Glutamatergic neuron (in vitro differentiated cells): ENCODE data around the gene SEC14L1. TPM values are rescaled to one million over a fixed set of nuclear protein-coding genes. Genes with fewer than 3 reads are reported as not detected.

ENCODE experiments used
- DNase-seq: peaks from one replicate; pipeline ENCODE4 v3.0.0; 2022
- H3K27ac Mint-ChIP-seq: one replicate; pipeline ENCODE4 v1.8.0; 2020; ENCODE audit warnings: mild to moderate bottlenecking, mixed read lengths, inconsistent platforms; ENCODE audit not compliant: unreplicated experiment
- H3K27me3 Mint-ChIP-seq: one replicate; pipeline ENCODE4 v1.8.0; 2020; ENCODE audit warnings: mild to moderate bottlenecking, moderate library complexity, mixed read lengths, inconsistent platforms; ENCODE audit not compliant: unreplicated experiment
- H3K36me3 Mint-ChIP-seq: one replicate; pipeline ENCODE4 v1.8.0; 2020; ENCODE audit warnings: mild to moderate bottlenecking, mixed read lengths, inconsistent platforms; ENCODE audit not compliant: unreplicated experiment
- H3K4me1 Mint-ChIP-seq: one replicate; pipeline ENCODE4 v1.8.0; 2020; ENCODE audit warnings: mild to moderate bottlenecking, low read depth, mixed read lengths, inconsistent platforms; ENCODE audit not compliant: unreplicated experiment
- H3K4me3 Mint-ChIP-seq: one replicate; pipeline ENCODE4 v1.8.0; 2020; ENCODE audit warnings: mild to moderate bottlenecking, mixed read lengths, inconsistent platforms; ENCODE audit not compliant: unreplicated experiment
- H3K9me3 Mint-ChIP-seq: one replicate; pipeline ENCODE4 v1.8.0; 2020; ENCODE audit warnings: mild to moderate bottlenecking, moderate library complexity, mixed read lengths, inconsistent platforms; ENCODE audit not compliant: unreplicated experiment
- total RNA-seq: library from RNA; stranded (reverse); fragmentation: NEBNext Ultra II Directional; extraction: Animal tissue kit (Norgen Biotek cat#: 25700); gene quantifications from one replicate; pipeline ENCODE4 v1.2.1, GENCODE V29; 2021; ENCODE audit not compliant: unreplicated experiment
- TF ChIP-seq, protein P1 (sequence below): fragments of 200-600 bp; sonication (generic); IDR thresholded peaks from one replicate; pipeline ENCODE4 v1.5.0; 2021; ENCODE audit not compliant: partially characterized antibody, unreplicated experiment

Gene SEC14L1
- total RNA-seq, 1 donor from 2014 or later = 104 TPM

GRCh38 chr17:77210946-77211541 lies 70.3 kb downstream of the SEC14L1 start:
- DNase-seq = no peak
- Mint-ChIP-seq H3K9me3 (peaks cover 2% of the 10 kb centered on the region), H3K36me3 (peaks cover 17% of the 10 kb centered on the region), H3K27me3 (peaks cover 5% of the 10 kb centered on the region), H3K4me1 (peaks cover 4% of the 10 kb centered on the region), H3K4me3 (no peak overlapping the region), H3K27ac (no peak overlapping the region)
- TF ChIP-seq, protein P1, sequence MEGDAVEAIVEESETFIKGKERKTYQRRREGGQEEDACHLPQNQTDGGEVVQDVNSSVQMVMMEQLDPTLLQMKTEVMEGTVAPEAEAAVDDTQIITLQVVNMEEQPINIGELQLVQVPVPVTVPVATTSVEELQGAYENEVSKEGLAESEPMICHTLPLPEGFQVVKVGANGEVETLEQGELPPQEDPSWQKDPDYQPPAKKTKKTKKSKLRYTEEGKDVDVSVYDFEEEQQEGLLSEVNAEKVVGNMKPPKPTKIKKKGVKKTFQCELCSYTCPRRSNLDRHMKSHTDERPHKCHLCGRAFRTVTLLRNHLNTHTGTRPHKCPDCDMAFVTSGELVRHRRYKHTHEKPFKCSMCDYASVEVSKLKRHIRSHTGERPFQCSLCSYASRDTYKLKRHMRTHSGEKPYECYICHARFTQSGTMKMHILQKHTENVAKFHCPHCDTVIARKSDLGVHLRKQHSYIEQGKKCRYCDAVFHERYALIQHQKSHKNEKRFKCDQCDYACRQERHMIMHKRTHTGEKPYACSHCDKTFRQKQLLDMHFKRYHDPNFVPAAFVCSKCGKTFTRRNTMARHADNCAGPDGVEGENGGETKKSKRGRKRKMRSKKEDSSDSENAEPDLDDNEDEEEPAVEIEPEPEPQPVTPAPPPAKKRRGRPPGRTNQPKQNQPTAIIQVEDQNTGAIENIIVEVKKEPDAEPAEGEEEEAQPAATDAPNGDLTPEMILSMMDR = no peak

DNA sequence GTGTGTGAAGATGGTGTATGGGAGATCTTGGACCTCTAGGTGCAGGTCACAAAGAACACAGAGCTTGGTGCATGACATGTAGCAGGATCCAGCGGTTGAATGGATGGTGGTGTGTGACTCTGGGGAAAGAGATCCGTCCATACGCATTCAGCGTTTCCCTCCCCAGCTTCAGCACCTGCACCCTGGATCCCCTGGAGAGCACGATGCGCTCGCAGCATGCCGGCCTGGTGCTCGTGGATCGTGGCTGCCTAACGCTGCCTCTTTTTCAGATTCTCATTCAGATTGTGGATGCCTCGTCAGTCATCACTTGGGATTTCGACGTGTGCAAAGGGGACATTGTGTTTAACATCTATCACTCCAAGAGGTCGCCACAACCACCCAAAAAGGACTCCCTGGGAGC lies 70.9 kb downstream of the SEC14L1 start:
- H3K27ac Mint-ChIP-seq = no peak overlapping the region
- H3K36me3 Mint-ChIP-seq = peaks cover 21% of the 10 kb centered on the region
- H3K27me3 Mint-ChIP-seq = peaks cover 5% of the 10 kb centered on the region
- H3K9me3 Mint-ChIP-seq = peaks cover 2% of the 10 kb centered on the region
- H3K4me1 Mint-ChIP-seq = peaks cover 4% of the 10 kb centered on the region
- no peak for DNase-seq
- no peak overlapping the region for H3K4me3 Mint-ChIP-seq
- TF ChIP-seq, protein P1 = no peak

DNA sequence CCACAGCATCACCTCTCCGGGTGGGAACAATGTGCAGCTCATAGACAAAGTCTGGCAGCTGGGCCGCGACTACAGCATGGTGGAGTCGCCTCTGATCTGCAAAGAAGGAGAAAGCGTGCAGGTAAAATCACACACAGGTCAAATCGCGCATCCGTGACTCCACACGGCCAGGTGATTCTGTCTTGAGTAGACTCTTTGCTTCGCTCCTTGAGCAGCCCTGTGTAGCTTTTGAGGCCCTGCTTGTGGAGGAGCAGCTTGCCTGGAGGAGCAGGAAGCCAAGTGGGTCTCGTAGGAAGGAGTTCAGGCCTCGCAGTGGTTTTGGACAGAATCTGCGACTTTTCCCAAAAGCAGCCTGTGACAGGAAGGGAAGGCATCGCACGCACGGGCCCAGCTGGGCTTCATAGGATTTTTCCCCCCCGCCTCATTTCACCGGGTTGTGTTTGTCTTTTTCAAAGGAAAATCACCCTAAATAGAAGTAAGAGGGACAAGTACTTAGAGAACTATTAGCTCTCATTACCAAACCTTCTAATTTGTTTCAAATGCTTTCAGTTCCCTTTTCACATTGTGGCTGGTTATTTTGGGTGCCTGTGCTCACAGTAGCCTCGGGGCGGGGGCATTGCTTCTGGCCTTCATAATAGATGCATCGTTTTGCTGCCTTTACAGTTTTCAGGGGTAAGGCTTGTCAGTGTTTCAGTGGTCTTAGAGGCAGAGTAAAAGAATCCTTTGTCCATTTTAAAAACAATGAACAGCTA lies 71.5 kb downstream of the SEC14L1 start:
- H3K4me1 Mint-ChIP-seq = peaks cover 4% of the 10 kb centered on the region
- H3K4me3 Mint-ChIP-seq = no peak overlapping the region
- peaks cover 27% of the 10 kb centered on the region for H3K36me3 Mint-ChIP-seq
- TF ChIP-seq, protein P1 = no peak
- DNase-seq = no peak
- H3K27me3 Mint-ChIP-seq = peaks cover 5% of the 10 kb centered on the region
- H3K9me3 Mint-ChIP-seq = peaks cover 4% of the 10 kb centered on the region
- H3K27ac Mint-ChIP-seq = peak overlapping the region; percentile 39

DNA sequence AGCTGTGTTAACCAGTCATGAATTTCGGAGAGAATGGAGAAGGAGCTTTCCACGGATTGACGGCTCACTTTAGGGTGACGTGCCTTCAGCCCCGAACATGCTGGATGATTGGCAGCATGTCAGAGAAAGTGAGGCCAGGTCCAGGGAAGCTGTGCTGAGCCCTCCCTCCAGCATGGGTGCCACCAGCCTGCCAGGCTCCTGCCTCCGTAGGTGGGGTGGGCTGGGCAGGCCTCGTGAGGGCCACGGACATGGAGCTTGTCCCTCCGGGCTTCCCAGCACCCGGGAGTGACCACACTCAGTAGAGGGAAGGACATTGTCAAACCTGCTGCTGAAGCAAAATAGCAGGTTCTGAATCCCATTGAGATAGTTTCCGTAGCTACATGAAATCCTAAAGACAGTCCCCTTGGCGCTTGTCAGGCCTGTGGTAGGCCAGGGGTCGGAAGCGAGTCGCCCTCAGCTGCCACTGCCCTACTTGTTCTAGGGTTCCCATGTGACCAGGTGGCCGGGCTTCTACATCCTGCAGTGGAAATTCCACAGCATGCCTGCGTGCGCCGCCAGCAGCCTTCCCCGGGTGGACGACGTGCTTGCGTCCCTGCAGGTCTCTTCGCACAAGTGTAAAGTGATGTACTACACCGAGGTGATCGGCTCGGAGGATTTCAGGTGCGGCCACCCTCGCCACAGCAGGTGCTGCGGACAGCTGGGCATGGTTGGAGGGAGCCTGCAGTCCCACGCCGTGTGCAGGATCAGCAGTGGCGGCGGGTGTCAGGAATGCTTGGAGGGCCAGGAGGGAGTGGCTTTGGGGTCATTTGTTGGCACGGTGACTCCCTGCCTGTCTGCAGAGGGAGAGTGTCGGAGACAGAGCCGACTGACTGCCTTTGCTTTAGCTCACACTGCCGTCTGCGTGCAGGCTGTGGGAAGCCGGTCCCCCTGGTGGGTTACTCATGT lies 72.3 kb downstream of the SEC14L1 start:
- H3K27me3 Mint-ChIP-seq = peaks cover 5% of the 10 kb centered on the region
- no peak overlapping the region for H3K4me3 Mint-ChIP-seq
- H3K9me3 Mint-ChIP-seq = peaks cover 4% of the 10 kb centered on the region
- peak overlapping the region; percentile 39 for H3K27ac Mint-ChIP-seq
- DNase-seq = peak; percentile 27
- TF ChIP-seq, protein P1 = no peak
- peaks cover 4% of the 10 kb centered on the region for H3K4me1 Mint-ChIP-seq
- peaks cover 27% of the 10 kb centered on the region for H3K36me3 Mint-ChIP-seq
